Body of pancreas (tissue), 4 donors: Measurements from ENCODE around the gene PLEKHA7.

Experiments used
- POLR2A ChIP-seq, 3 donors: fragments of 450-650 bp; IDR thresholded peaks; one replicate each; pipeline ENCODE4 v1.6.1; 2016; ENCODE audit warnings: antibody characterized with exemption in 3 of 3, mild to moderate bottlenecking in 2 of 3
- TF ChIP-seq, protein P1 (sequence below), 7 experiments: fragments of 450-650 bp in 4 of 7; fragments of 200-600 bp in 3 of 7; sonication (generic) in 3 of 7; IDR thresholded peaks; one replicate each; pipeline ENCODE4 v1.5.1; 2016 to 2019; ENCODE audit warnings: antibody characterized with exemption in 7 of 7

GRCh38 chr11:16984229-16984628 lies 30.0 kb downstream of the PLEKHA7 start:
- TF ChIP-seq, protein P1, sequence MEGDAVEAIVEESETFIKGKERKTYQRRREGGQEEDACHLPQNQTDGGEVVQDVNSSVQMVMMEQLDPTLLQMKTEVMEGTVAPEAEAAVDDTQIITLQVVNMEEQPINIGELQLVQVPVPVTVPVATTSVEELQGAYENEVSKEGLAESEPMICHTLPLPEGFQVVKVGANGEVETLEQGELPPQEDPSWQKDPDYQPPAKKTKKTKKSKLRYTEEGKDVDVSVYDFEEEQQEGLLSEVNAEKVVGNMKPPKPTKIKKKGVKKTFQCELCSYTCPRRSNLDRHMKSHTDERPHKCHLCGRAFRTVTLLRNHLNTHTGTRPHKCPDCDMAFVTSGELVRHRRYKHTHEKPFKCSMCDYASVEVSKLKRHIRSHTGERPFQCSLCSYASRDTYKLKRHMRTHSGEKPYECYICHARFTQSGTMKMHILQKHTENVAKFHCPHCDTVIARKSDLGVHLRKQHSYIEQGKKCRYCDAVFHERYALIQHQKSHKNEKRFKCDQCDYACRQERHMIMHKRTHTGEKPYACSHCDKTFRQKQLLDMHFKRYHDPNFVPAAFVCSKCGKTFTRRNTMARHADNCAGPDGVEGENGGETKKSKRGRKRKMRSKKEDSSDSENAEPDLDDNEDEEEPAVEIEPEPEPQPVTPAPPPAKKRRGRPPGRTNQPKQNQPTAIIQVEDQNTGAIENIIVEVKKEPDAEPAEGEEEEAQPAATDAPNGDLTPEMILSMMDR (IDR thresholded peaks at IDR 0.05) = no peak
- no peak for TF ChIP-seq POLR2A (IDR thresholded peaks at IDR 0.05)
